WTC11 (cell line): ENCODE measurements around the gene XIRP2. TPM values are rescaled to one million over a fixed set of nuclear protein-coding genes. Genes with fewer than 3 reads are reported as not detected.

Source experiments
- ATAC-seq: fragments of 200-7000 bp; cut with Tn5 transposase; 2 replicates; pipeline ENCODE4 v1.10.0; 2021; ENCODE audit warnings: mild to moderate bottlenecking, moderate library complexity
- CTCF ChIA-PET: fragments of 300-600 bp; sonication (Branson Sonifier 250); formaldehyde crosslinking; loops from one replicate; lab custom pipeline; 2021; ENCODE audit warnings: antibody characterized with exemption; lab: Charles Lee
- POLR2A ChIA-PET: fragments of 350-600 bp; sonication (Branson Sonifier 250); formaldehyde crosslinking; loops from one replicate; lab custom pipeline; 2021; ENCODE audit warnings: antibody characterized with exemption; lab: Charles Lee
- DNase-seq: peaks from one replicate; pipeline ENCODE4 v3.0.0; 2021; ENCODE audit warnings: low spot score
- H3K27ac Mint-ChIP-seq: 2 replicates; pipeline ENCODE4 v1.8.0; 2021; ENCODE audit warnings: mixed read lengths
- H3K27me3 Mint-ChIP-seq: 2 replicates; pipeline ENCODE4 v1.8.0; 2021; ENCODE audit warnings: low read depth, mild to moderate bottlenecking, moderate library complexity, mixed read lengths
- H3K36me3 Mint-ChIP-seq: 2 replicates; pipeline ENCODE4 v1.8.0; 2021; ENCODE audit warnings: mixed read lengths
- H3K4me1 Mint-ChIP-seq: 2 replicates; pipeline ENCODE4 v1.8.0; 2022; ENCODE audit warnings: mixed read lengths
- H3K4me3 Mint-ChIP-seq: 2 replicates; pipeline ENCODE4 v1.8.0; 2021; ENCODE audit warnings: mild to moderate bottlenecking, moderate library complexity, mixed read lengths
- H3K9me3 Mint-ChIP-seq: 2 replicates; pipeline ENCODE4 v1.8.0; 2021; ENCODE audit warnings: mixed read lengths
- CDX4 ChIP-seq: fragments of 250-450 bp; sonication (Bioruptor Pico); IDR thresholded peaks from 2 replicates; pipeline ENCODE4 v1.9.0; 2021; ENCODE audit warnings: moderate library complexity, mild to moderate bottlenecking, inconsistent platforms, borderline replicate concordance
- CREB1 ChIP-seq: sonication (generic); formaldehyde crosslinking; IDR thresholded peaks from 2 replicates; pipeline ENCODE4 v1.8.0; 2023; ENCODE audit warnings: mild to moderate bottlenecking, missing genetic modification reagents
- CREM ChIP-seq: sonication (generic); formaldehyde crosslinking; IDR thresholded peaks from 2 replicates; pipeline ENCODE4 v1.8.1; 2022; ENCODE audit warnings: mild to moderate bottlenecking, missing genetic modification reagents, moderate library complexity
- FOXJ3 ChIP-seq: sonication (generic); formaldehyde crosslinking; IDR thresholded peaks from 2 replicates; pipeline ENCODE4 v1.9.0; 2021; ENCODE audit warnings: missing genetic modification reagents, mild to moderate bottlenecking, borderline replicate concordance
- FOXP1 ChIP-seq: sonication (generic); formaldehyde crosslinking; IDR thresholded peaks from 2 replicates; pipeline ENCODE4 v1.8.0; 2022; ENCODE audit warnings: missing genetic modification reagents, mild to moderate bottlenecking, moderate library complexity, borderline replicate concordance
- GTF2I ChIP-seq: fragments of 250-450 bp; sonication (Bioruptor Pico); conservative IDR thresholded peaks from 2 replicates; pipeline ENCODE4 v1.4.0; 2021; ENCODE audit warnings: mild to moderate bottlenecking
- KAT7 ChIP-seq: sonication (generic); formaldehyde crosslinking; IDR thresholded peaks from 2 replicates; pipeline ENCODE4 v1.8.1; 2023; ENCODE audit warnings: missing genetic modification reagents, mild to moderate bottlenecking, borderline replicate concordance
- NFATC4 ChIP-seq: fragments of 250-450 bp; sonication (Bioruptor Pico); IDR thresholded peaks from 2 replicates; pipeline ENCODE4 v1.9.0; 2021; ENCODE audit warnings: mild to moderate bottlenecking
- SMAD3 ChIP-seq: sonication (generic); formaldehyde crosslinking; IDR thresholded peaks from 2 replicates; pipeline ENCODE4 v1.8.0; 2022; ENCODE audit warnings: missing genetic modification reagents, mild to moderate bottlenecking, borderline replicate concordance
- ZNF121 ChIP-seq: sonication (generic); formaldehyde crosslinking; IDR thresholded peaks from 2 replicates; pipeline ENCODE4 v1.8.0; 2023; ENCODE audit warnings: missing genetic modification reagents
- ZNF138 ChIP-seq: sonication (generic); formaldehyde crosslinking; conservative IDR thresholded peaks from 2 replicates; pipeline ENCODE4 v1.8.1; 2022; ENCODE audit warnings: mild to moderate bottlenecking, moderate library complexity, missing genetic modification reagents
- ZNF232 ChIP-seq: sonication (generic); formaldehyde crosslinking; IDR thresholded peaks from 2 replicates; pipeline ENCODE4 v1.8.0; 2022; ENCODE audit warnings: mild to moderate bottlenecking, missing genetic modification reagents
- ZNF416 ChIP-seq: fragments of 250-450 bp; sonication (Bioruptor Pico); IDR thresholded peaks from 2 replicates; pipeline ENCODE4 v1.9.0; 2021; ENCODE audit warnings: mild to moderate bottlenecking, inconsistent platforms
- ZNF512 ChIP-seq: sonication (generic); formaldehyde crosslinking; IDR thresholded peaks from 2 replicates; pipeline ENCODE4 v1.8.1; 2022; ENCODE audit warnings: missing genetic modification reagents, borderline replicate concordance
- ZSCAN18 ChIP-seq: fragments of 250-450 bp; sonication (Bioruptor Pico); IDR thresholded peaks from 2 replicates; pipeline ENCODE4 v2.1.2; 2022; ENCODE audit warnings: mild to moderate bottlenecking, moderate library complexity
- total RNA-seq: library from RNA; stranded (reverse); gene quantifications from 3 replicates; pipeline ENCODE4 v1.2.3, GENCODE V29; 2021
- TF ChIP-seq, protein P1 (sequence below): sonication (generic); formaldehyde crosslinking; IDR thresholded peaks from 2 replicates; pipeline ENCODE4 v1.8.1; 2023; ENCODE audit warnings: mild to moderate bottlenecking, moderate library complexity, missing genetic modification reagents
- TF ChIP-seq, protein P2 (sequence below): sonication (generic); formaldehyde crosslinking; IDR thresholded peaks from 2 replicates; pipeline ENCODE4 v1.8.1; 2023; ENCODE audit warnings: mild to moderate bottlenecking, missing genetic modification reagents
- TF ChIP-seq, protein P3 (sequence below): sonication (generic); formaldehyde crosslinking; IDR thresholded peaks from 2 replicates; pipeline ENCODE4 v1.8.0; 2022; ENCODE audit warnings: mild to moderate bottlenecking, missing genetic modification reagents
- TF ChIP-seq, protein P4 (sequence below): sonication (generic); formaldehyde crosslinking; IDR thresholded peaks from 2 replicates; pipeline ENCODE4 v1.8.0; 2023; ENCODE audit warnings: mild to moderate bottlenecking, missing genetic modification reagents
- TF ChIP-seq, protein P5 (sequence below): sonication (generic); formaldehyde crosslinking; IDR thresholded peaks from 2 replicates; pipeline ENCODE4 v1.8.1; 2022; ENCODE audit warnings: mild to moderate bottlenecking, missing genetic modification reagents, moderate library complexity, borderline replicate concordance

XIRP2 gene
- total RNA-seq, 1 experiment from 2014 or later, result 0.87 TPM

GRCh38 chr2:167293943-167294775, 405.9 kb downstream of the XIRP2 start:
- ChIA-PET POLR2A (interaction anchor here (0.7 to 0.9 kb wide), 2 partner anchors 177 to 825 kb away, joined by 3 read pairs; no protein-coding TSS in a partner anchor), CTCF (interaction anchor here (0.7 to 2.0 kb wide), 8 partner anchors 14 to 825 kb away, joined by 3 to 8 read pairs (median 4); no protein-coding TSS in a partner anchor)
- TF ChIP-seq, protein P1, sequence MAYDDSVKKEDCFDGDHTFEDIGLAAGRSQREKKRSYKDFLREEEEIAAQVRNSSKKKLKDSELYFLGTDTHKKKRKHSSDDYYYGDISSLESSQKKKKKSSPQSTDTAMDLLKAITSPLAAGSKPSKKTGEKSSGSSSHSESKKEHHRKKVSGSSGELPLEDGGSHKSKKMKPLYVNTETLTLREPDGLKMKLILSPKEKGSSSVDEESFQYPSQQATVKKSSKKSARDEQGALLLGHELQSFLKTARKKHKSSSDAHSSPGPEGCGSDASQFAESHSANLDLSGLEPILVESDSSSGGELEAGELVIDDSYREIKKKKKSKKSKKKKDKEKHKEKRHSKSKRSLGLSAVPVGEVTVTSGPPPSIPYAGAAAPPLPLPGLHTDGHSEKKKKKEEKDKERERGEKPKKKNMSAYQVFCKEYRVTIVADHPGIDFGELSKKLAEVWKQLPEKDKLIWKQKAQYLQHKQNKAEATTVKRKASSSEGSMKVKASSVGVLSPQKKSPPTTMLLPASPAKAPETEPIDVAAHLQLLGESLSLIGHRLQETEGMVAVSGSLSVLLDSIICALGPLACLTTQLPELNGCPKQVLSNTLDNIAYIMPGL (CRISPR knock-in tag), result peak; percentile 33; the same call in 1 of the 2 replicates
- TF ChIP-seq ZNF512 (CRISPR knock-in tag) (no peak), KAT7 (CRISPR knock-in tag) (0 out of 2 replicates have a peak, but pooled peaks have one; percentile 50), ZNF121 (CRISPR knock-in tag) (peak; percentile 99), GTF2I (CRISPR knock-in tag) (0 out of 2 replicates have a peak, but pooled peaks have one; percentile 41), CREM (peak; percentile 49; the same call in 1 of the 2 replicates)
- TF ChIP-seq, protein P2, sequence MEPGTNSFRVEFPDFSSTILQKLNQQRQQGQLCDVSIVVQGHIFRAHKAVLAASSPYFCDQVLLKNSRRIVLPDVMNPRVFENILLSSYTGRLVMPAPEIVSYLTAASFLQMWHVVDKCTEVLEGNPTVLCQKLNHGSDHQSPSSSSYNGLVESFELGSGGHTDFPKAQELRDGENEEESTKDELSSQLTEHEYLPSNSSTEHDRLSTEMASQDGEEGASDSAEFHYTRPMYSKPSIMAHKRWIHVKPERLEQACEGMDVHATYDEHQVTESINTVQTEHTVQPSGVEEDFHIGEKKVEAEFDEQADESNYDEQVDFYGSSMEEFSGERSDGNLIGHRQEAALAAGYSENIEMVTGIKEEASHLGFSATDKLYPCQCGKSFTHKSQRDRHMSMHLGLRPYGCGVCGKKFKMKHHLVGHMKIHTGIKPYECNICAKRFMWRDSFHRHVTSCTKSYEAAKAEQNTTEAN (CRISPR knock-in tag), result no peak
- peaks cover 11% of the 10 kb centered on the region for H3K27me3 Mint-ChIP-seq
- no peaks in the 10 kb centered on the region for H3K36me3 Mint-ChIP-seq
- peak overlapping the region; percentile 98 for H3K4me3 Mint-ChIP-seq
- peaks cover 58% of the 10 kb centered on the region for H3K4me1 Mint-ChIP-seq
- no peaks in the 10 kb centered on the region for H3K9me3 Mint-ChIP-seq
- peak; percentile 65 for DNase-seq
- H3K27ac Mint-ChIP-seq, result 0 out of 2 replicates have a peak overlapping the region, but pooled peaks have one; percentile 57
- ATAC-seq, result peak; percentile 8

- ChIA-PET POLR2A (interaction anchor here (0.7 kb wide), 1 partner anchor 824 kb away, joined by 3 read pairs; no protein-coding TSS in a partner anchor), CTCF (interaction anchor here (0.7 to 2.0 kb wide), 6 partner anchors 30 to 824 kb away, joined by 3 to 8 read pairs (median 4); no protein-coding TSS in a partner anchor)
- Mint-ChIP-seq H3K9me3 (no peaks in the 10 kb centered on the region), H3K27me3 (peaks cover 11% of the 10 kb centered on the region), H3K4me1 (peaks cover 57% of the 10 kb centered on the region), H3K27ac (no peak overlapping the region), H3K36me3 (no peaks in the 10 kb centered on the region), H3K4me3 (peak overlapping the region; percentile 98)
- no peak for ATAC-seq
- DNase-seq, result no peak
- TF ChIP-seq FOXP1 (CRISPR knock-in tag) (no peak), ZNF232 (CRISPR knock-in tag) (no peak), CREB1 (CRISPR knock-in tag) (no peak), FOXJ3 (CRISPR knock-in tag) (no peak), KAT7 (CRISPR knock-in tag) (no peak), ZNF416 (no peak), ZSCAN18 (CRISPR knock-in tag) (no peak), CREM (no peak), CDX4 (CRISPR knock-in tag) (no peak), ZNF138 (CRISPR knock-in tag) (no peak), SMAD3 (no peak), NFATC4 (CRISPR knock-in tag) (no peak)
- TF ChIP-seq, protein P3, sequence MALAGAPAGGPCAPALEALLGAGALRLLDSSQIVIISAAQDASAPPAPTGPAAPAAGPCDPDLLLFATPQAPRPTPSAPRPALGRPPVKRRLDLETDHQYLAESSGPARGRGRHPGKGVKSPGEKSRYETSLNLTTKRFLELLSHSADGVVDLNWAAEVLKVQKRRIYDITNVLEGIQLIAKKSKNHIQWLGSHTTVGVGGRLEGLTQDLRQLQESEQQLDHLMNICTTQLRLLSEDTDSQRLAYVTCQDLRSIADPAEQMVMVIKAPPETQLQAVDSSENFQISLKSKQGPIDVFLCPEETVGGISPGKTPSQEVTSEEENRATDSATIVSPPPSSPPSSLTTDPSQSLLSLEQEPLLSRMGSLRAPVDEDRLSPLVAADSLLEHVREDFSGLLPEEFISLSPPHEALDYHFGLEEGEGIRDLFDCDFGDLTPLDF, result no peak
- TF ChIP-seq, protein P4, sequence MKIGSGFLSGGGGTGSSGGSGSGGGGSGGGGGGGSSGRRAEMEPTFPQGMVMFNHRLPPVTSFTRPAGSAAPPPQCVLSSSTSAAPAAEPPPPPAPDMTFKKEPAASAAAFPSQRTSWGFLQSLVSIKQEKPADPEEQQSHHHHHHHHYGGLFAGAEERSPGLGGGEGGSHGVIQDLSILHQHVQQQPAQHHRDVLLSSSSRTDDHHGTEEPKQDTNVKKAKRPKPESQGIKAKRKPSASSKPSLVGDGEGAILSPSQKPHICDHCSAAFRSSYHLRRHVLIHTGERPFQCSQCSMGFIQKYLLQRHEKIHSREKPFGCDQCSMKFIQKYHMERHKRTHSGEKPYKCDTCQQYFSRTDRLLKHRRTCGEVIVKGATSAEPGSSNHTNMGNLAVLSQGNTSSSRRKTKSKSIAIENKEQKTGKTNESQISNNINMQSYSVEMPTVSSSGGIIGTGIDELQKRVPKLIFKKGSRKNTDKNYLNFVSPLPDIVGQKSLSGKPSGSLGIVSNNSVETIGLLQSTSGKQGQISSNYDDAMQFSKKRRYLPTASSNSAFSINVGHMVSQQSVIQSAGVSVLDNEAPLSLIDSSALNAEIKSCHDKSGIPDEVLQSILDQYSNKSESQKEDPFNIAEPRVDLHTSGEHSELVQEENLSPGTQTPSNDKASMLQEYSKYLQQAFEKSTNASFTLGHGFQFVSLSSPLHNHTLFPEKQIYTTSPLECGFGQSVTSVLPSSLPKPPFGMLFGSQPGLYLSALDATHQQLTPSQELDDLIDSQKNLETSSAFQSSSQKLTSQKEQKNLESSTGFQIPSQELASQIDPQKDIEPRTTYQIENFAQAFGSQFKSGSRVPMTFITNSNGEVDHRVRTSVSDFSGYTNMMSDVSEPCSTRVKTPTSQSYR (CRISPR knock-in tag), result no peak
- TF ChIP-seq, protein P5, sequence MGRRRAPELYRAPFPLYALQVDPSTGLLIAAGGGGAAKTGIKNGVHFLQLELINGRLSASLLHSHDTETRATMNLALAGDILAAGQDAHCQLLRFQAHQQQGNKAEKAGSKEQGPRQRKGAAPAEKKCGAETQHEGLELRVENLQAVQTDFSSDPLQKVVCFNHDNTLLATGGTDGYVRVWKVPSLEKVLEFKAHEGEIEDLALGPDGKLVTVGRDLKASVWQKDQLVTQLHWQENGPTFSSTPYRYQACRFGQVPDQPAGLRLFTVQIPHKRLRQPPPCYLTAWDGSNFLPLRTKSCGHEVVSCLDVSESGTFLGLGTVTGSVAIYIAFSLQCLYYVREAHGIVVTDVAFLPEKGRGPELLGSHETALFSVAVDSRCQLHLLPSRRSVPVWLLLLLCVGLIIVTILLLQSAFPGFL (CRISPR knock-in tag), result no peak
Measured at GRCh38 chr2:167294776-167295140, 406.5 kb downstream of the XIRP2 start.
